HG03025 (cell line): ENCODE measurements around the gene H2BK1.

ENCODE experiments used
- ATAC-seq: cut with Tn5 transposase; IDR thresholded peaks from one replicate; pipeline ENCODE4 v1.9.1; 2021; ENCODE audit warnings: mild to moderate bottlenecking, moderate library complexity; ENCODE audit not compliant: unreplicated experiment, low FRiP score

H2BK1 gene

DNA sequence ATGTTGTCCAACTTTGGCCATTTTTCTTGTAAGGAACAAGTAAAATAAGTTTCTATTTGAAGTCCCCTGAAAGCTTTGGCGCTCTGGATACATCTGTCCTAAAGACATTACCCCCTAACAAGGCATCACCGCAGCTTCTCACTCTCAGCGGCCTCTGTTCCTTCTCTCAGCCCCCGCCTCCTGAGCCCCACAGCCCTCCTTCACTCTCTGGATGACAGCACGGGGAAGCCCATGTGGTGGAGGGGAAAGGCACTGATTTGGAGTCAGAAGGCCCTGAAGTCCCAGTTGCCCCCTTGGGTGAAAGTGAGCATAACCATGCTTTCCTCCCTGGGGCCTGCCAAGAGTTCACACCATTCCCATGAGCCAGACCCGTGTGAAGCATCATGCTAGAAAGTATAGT is 4.6 kb downstream of the H2BK1 start:
- ATAC-seq = no peak

DNA sequence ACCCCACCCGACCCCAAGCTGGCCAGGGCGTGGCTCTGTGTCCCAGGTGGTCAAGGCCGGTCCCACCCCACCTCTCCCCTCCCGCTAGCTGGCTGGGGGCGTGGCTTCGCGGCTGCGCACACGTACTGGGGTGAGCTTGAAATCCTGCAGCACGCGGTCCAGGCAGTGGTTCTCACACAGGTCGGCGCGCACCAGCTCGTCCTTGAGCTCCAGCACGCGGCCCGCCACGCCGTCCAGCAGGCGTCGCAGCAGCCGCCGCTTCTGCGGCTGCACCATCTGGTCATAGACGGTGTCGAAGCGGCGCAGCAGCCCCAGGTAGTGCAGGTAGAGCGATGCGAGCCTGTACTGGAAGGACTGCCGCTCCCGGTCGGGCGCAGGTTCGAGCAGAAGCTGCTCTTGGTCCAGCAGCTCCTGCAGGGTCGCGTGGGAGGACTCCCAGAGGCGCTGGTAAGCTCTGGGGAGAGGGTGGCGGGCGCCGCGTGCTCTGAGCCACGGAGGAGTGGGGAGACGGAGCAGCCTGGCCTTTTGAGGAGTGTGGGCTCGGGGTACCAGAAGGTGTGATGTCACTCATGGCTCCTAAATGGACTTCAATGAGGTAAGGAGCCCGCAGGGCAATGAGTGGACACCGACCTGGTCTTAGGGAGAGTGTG is 5.8 kb downstream of the H2BK1 start:
- no peak for ATAC-seq

DNA sequence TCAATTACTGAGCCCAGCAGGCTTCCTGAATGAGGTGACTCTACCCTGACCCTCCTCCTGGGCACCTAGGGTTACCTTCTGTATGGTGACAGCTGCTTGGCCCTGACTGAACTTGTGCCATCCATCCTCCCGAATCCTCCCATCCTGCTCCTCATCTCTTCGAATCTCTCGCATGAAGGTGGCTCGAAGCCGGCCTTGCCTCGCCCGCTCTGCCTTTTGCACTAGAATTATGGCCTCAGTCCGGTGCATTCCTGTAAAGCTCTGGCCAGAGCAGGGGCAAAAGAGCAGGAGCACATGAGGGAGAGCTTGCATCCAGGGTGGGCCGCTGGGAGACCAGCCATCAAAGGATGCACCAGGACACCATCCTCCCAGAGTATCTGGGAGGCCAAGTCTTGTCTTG is 7.5 kb downstream of the H2BK1 start:
- no peak for ATAC-seq

DNA sequence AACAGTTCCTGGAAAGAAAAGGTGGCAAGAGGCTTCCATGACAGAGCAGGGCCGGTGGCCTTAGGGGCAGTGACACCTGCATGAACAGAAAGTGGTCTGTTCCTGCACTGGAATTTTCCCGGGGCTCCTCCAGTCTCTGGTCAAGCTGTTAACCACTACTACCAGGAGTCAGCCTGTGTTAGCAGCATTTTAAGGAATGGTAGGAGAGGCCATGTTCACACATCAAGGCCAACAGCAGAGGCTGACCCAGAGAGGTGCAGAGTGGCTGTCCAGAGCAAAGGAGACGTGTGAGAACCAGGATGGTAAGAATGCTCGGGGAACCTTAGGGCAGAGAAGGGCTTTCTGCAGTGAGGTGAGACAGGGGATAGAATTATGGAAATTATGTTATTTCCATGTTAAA is 8.5 kb downstream of the H2BK1 start:
- ATAC-seq = no peak

DNA sequence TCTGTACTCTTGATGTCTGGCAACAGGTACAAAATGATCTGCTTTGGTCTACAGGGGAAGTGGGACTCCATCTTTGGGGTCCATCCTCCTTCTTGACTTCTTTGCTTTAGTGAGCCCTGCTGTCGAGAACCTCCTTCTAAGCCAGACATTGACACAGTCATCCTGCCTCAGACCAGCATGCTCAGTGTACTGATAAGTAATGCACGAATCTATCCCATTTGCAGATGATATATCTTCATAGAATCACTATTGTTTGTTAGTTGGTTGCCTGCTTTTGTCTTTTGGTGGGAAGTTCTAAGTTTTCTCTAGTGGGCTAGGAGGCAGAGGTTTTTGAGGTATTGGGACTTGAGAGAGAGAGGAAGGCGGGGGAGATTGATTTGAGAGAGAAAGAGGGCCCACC is 8.9 kb downstream of the H2BK1 start:
- ATAC-seq = no peak

DNA sequence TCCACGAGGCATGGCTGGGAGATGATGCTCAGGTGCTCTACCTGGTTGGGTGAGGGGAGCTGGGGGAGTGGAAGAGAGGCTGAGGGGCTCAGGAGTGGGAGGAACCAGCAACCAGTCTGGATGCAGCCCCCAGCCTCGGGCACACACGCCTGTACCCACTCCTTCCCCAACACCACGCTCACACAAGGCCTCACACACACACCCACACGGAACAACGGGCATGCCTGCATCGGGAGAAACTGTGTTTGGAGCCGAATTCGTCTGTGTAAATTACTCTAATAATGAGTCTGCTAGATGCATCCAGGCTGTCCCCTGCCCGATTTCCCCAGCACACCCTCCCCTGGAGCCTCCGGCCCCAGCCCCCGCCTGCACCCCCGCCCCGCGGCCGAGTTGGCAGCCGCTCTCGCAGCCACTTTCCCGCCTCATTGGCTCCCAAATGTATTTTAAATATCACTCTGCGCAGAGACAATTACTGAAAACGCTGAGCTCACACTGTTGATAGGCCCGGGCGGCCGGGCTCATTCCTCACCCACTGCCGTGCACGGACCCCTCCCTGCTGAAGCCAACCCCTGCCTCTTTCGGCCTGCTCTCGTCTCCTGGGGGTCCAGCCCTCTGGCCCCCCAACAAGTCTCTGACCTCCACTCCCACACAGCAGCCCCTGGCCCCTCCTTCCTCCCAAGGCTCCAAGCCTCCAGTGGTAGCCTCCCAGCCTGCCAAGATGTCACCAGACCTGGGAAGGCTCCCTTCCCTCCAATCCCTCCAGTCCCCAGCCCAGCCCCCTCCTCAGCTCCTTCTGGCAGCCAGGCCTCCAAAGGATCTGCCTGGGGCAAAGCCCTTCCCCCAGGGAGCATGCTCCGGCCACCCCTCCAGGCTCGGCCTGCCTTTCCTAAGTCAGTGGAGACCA is 11.1 kb downstream of the H2BK1 start:
- ATAC-seq = no peak

DNA sequence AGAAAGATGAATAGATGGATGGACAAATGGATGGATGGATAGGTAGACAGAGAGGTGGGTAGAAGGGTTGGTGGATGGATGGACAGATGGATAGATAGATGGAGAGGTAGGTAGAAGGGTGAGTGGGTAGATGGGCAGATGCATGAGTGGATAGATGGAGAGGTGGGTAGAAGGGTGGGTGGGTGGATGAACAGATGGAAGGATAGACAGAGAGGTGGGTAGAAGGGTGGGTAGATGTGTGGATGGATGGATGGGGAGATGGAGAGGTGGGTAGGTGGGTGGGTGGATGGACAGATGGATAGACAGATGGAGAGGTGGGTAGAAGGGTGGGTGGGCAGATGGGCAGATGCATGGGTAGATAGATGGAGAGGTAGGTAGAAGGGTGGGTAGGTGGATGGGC is 12.4 kb downstream of the H2BK1 start:
- no peak for ATAC-seq

DNA sequence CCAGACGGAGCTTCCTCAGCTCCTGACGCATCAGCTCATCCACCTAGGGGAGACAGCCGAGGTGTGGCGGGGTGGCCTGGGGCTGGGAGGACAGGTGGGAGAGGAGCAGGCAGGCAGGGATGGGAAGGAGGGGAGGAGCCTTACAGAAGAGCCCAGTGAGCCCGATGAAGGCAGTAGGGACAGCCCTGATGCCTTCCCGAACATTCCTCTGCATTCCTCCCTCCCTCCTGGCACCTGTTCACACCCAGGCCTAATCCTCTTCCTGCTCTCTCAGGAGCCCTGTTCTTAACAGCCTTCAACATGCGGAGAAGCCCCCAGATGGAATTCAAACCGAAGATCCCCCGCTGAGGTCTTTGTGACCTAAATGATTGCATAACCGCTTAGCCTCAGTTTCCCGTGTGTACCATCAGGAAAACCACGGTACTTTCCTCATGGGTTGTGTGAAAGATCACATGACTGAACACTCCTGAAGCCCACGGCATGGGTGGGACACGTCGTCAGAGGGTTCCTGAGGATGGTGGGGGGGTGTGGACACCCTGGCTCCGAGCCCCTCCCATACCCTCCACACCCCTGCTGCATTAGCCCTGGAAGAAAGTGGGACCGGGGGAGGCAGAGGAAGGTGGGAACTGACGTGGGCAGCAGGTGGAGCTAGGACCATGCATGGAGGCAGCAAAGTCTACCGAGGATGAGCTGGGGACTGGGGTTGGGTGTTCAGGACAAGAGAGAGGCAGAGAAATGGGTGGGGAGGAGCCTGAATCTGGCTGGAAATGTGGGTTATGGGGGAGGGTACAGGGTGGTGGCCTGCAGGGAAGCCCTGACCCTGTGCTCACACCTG is 14.5 kb downstream of the H2BK1 start:
- ATAC-seq = no peak

DNA sequence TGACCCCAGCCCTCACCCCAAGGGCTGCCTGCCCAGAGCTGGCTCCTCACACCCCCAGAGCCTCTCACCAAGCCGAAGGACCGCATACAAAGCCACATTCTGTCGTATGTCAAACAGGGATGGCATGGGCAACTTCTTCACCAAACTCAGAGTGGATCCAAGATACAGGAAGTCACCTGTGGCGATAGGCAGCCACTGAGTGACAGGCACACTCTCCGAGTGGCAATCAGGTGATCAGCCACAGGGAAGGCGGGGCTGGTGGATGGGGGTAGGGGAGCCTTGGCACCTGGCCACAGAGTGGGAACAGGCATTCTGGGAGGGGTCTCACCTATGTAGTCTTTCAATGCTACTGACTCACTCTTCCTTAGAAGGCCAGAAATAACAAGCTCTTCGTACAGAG is 16.1 kb downstream of the H2BK1 start:
- ATAC-seq = no peak

DNA sequence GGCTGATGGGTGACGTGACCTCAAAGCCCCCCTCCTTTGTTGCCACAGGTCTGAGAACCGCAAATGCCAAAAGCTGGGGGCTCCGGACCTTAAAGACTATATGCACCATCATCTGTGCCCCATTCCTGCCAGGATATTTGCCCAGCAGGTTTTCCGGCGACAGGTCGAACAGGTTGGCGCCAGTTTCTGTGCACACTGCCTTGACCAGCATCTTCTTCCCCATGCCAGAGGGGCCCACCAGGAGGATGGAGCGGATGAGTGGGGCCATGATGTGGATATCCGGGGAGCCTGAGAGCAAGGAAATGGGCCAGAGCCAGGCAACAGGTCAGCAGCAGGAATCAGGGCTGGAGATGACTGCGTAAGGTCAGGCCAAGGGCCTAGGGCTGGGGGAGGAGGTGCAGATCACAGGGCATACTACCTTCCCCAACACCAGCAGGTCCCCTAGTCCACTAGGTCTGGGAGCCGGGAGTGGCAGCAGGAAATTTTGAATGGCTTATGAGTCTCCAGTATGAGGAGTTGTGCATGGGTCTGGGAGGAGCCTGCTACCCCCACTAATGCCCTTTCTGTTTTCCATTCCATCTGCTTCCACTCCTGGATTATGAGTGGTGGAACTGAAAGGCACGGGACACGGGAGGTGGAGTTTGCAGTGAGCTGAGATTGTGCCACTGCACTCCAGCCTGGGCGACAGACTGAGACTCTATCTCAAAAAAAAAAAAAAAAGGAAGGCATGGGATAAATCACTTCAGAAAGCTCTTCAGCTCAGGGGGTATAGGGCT is 16.9 kb downstream of the H2BK1 start:
- no peak for ATAC-seq

DNA sequence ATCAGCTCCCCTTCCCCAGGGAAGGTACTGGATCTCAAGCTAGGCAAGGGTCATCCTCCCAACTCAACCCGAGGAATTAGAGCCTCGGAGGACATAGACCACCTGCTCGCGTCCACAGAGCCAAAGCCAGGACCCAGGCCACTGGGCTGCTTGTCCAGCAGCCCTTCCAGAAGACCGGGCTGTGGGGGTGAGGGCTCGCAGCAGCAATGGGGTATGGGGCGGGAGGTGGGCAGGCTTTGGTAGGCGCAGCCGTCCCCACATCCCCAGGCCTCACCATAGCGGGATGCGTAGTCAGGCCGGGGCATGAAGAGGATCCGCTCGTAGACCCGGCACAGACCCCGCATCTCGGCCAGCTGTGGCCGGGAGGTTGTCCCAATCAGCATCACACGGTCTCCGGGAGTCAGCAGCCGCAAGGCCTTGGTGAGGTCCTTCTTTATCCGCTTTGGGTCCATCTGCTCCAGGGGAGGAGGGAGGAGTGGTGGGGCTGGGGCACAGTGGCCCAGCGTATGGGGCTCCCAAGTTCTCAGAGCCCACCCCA is 18.2 kb downstream of the H2BK1 start:
- ATAC-seq = no peak

DNA sequence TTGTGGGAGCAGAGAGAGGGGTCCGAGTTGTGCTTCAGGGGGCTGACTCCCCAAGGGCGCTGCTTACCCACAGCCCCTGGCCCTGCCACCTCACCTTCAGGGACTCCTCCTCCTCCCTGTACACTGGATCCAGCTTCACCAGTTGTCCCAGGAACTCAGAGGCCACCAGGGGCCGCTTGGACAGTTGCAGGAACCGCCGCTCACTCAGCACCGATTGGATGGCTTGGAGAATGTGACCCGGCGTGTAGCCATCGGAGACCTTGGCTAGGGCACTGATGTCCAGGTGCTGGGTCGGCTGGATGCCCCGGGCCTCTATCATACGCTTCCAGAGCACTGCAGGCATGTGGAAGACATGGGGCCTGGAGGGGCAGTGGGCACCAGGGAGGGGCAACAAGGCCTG is 18.7 kb downstream of the H2BK1 start:
- ATAC-seq = no peak

DNA sequence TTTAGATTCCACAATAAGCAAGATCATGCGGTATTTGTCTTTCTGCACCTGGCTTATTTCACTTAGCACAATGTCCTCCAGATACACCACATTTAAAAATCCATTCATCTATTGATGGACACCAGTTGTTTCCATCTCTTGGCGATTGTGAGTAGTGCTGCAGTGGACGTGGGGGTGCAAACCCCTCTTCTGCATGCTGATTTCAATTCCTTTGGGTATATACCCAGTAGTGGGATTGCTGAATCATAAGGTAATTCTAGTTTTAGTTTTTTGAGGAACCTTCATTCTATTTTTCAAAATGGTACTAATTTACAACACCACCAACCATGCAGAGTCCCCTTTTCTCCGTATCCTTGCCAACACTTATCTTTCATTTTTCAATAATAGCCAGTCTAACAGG is 21.2 kb downstream of the H2BK1 start:
- ATAC-seq = no peak

DNA sequence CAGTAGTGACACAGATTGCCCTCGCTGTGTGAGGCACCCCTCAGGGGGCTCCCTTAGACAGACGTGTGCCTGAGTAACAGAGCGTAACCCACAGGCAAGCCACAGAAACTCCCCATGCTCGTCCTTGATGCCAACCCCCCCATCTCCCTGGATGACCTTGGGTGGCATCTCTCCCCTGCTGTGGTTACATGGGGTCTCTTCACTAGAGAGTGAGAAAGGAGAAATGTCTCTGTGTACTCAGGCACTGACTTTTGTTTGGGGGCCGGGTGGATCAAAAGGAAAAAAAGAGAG is 22.1 kb downstream of the H2BK1 start:
- no peak for ATAC-seq

DNA sequence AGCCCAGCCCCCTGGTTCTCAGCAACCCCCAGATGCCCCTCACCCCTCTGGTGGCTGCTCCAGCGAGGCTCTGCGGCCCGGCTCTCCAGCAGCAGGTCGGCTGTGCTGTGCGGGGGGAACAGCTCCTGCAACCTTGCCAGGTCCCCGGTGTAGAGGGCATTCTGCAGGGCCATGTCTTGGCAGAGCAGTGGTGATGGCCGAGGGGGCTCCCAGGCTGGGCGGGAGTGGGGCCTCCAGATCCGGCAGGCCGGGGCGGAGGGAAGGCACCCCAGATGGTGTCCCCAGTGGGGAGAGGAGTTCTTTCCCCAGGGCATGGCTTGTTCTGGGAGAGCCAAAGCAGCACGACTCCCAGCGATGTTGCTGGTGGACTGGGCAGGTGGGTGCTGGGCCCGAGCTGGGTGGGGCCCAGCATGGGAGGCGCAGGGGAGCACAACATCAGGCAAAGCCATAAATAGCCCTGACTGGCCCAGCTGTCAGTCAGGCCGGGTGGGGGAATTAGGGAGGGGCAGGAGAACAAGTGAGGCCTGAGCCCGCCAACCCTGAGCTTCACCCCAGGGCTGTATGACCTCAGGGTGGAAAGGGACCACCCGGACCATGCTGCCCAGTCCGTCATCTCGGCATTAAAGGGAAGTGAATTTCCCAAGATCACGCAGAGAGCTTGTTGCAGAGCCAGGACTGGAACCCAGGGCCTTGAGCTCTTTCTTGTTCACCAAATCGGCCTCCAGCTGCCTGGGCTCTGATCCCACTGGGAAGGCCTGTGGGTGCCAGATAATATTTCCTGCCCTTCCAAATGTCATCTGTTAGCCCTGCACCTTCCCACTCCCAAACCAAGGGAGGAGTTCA is 22.7 kb downstream of the H2BK1 start:
- no peak for ATAC-seq

DNA sequence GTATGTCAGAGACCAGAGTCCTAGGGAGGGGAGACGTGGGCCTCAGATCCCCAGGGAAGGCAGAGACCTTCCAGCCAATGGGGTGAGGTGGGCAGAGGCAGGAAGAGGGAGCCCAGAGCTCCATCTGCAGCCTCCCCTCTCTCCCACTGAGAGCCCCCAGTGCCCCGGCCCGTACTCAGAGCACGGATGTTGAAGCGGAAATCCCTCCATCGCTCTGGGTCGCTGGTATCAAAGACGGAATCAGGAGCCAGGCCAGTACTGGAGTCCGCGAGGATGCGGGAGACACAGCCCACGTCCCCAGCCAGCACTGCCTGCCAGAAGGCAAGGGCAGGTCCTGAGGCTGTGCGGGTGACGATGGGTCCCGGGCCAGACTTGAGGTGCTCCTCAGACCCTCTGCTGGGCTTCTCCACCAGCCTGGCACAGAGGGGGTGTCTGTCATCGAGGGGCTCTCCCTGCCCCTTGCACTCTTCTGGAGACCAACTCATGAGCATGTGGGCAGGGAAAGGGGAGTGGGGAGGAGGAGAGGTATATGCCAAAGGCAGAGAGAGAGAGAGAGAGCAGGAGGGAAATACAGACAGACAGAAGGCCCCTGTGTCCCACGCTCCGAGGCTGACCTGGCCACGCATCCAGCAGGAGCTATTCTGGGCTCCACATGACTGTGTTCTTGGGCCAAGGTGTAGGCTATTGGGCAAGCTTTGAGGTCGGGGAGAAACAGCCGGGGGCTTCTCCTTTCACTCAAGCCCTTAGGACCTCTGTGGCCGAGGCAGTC is 23.5 kb downstream of the H2BK1 start, which contains the start of gene ASB10:
ASB10 (minus strand) TSS at position 611 of the 769 bp plus-strand sequence; CDS start at position 491, 120 bp downstream.
- no peak for ATAC-seq

DNA sequence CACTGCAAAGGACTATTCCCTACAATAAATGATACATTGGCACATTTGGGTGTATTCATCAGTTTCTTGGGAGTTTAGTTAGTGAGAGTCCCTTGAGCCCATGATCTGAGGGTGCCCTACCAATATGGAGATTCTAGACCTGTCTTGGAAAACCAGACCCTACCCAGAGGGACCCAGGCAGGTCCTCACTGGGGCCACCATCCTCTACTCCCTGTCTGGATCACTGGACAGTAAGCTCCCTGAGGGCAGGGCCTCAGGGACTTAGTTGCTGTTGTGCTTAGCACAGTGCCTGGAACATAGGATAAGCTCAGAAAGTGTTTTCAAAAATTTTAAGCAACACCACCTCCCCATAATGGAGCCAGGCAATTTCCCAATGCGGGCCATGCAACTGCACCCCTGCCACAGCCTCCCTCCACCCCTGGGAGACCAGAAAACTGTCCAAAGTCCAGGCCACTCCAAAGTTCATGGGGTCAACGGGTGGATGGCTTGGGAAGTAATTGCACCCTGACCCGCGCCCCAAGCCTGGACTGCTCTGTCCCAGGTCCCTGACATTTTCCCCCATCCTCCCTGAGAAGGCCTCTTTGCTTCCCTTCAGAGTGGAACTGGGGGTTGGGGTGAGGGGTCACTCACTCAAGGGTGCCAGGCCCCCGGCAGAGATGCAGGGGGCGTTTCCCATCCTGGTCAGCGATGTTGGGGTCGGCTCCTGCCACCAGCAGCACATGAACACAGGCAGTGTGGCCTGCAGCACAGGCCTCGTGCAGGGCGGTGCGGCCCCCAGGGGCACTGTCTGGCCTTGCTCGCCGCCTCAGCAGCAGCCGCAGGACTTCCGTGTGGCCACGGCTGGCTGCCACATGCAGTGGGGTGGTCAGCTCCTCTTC is 24.3 kb downstream of the H2BK1 start:
- ATAC-seq = no peak

DNA sequence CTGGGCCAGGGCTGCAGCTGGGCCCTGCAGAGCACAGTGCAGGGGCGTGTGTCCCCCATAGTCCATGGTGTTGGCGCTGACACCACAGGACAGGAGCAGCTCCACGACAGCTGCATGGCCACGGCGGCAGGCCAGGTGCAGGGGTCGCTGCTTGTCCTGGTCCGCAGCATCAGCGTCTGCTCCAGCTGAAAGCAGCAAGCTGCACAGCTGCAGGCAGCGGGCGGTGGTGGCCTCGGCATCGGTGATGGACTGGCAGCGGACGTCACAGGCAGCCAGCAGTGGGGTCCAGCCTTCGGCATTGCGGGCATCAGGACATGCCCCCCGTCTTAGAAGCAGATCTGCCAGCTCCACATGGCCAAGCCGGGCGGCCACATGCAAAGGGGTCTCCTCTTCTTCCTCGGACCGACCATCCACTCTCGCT is 29.3 kb downstream of the H2BK1 start:
- ATAC-seq = no peak
